Measurements from ENCODE around the gene PTRH2. TPM values are rescaled to one million over a fixed set of nuclear protein-coding genes. Genes with fewer than 3 reads are reported as not detected.
A peak's percentile ranks its signal among the peaks of the same experiment; 100 is the strongest.
"Not testable (repeated sequence)": the region's sequence is repeated elsewhere in the genome, so short reads cannot be mapped to it uniquely, and the experiment has no call there.

Gene PTRH2
- total RNA-seq, 3 donors from 2014 or later = 45.4 to 50.9 (median 47.4) TPM

DNA sequence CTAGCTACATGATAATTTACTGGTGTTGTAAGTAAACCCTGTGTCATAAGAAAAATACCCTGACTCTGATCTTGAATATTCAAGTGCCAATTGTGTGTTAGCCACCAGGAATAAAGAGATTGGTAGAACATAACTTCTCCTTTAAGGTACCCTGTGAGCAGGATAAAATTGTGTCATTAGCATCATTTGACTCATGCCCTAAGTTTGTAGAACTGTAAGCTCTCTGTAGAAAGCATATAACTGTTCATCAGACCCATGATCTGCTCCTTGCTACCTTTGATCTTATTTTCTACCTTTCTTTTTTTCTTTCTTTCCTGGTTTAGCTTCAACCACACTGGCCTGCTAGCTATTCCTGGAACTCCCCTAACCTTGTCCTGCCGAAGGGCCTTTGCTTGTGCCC, 35.8 kb downstream of the PTRH2 start:
- no peaks in the 10 kb centered on the region for H3K27me3 Mint-ChIP-seq (ENCODE audit: low read depth)
- ATAC-seq (no peak), DNase-seq (no peak)
- peaks cover 24% of the 10 kb centered on the region for H3K36me3 Mint-ChIP-seq (ENCODE audit: insufficient read depth)
- peaks cover 15% of the 10 kb centered on the region for H3K4me1 Mint-ChIP-seq (ENCODE audit: low read depth)
- H3K4me3 Mint-ChIP-seq = no peak overlapping the region
- H3K9me3 Mint-ChIP-seq = no peaks in the 10 kb centered on the region

DNA sequence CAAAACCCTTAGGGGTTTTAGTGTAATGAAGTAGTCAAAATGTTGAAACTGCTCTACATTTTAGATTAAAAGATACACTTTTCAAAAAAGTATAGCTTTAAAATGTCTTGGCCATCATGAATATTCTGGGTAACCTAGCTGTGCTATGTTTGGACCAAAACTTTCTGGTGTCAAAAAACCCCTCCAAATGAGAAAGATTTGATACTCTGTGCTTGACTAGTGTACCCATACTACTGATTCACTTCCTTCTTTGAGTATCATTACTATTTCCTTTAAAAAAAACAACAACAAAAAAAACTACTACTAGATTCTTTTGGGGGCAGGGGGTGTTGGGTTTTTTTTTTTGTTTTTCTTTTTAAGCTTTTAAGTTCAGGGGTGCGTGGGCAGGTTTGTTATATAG, 37.3 kb downstream of the PTRH2 start:
- no peaks in the 10 kb centered on the region for H3K27me3 Mint-ChIP-seq (ENCODE audit: low read depth)
- DNase-seq (no peak), ATAC-seq (no peak)
- no peaks in the 10 kb centered on the region for H3K9me3 Mint-ChIP-seq
- H3K36me3 Mint-ChIP-seq (ENCODE audit: insufficient read depth) = peaks cover 25% of the 10 kb centered on the region
- no peak overlapping the region for H3K4me3 Mint-ChIP-seq
- peaks cover 17% of the 10 kb centered on the region for H3K4me1 Mint-ChIP-seq (ENCODE audit: low read depth)

DNA sequence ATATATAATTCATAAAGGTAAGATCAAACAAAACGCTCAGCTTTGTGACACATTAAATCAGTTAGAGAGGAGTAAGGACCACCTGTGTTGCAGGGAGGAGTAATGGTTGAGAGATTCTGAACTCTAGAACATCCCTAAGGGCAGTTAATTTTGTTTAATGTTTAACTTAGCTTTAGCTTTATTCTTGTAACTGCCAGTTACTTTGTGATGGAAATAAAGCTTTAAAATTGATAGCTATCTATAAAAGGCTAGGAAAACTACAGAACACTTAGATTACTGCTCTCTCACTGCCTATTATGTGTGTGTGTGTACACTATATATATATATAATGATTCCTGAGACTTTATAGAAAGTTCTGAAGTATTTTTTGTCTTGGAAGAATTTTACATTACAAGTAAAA, 37.8 kb downstream of the PTRH2 start:
- Mint-ChIP-seq H3K36me3 (ENCODE audit: insufficient read depth) (peaks cover 26% of the 10 kb centered on the region), H3K9me3 (no peaks in the 10 kb centered on the region), H3K4me1 (ENCODE audit: low read depth) (peaks cover 17% of the 10 kb centered on the region), H3K4me3 (no peak overlapping the region), H3K27me3 (ENCODE audit: low read depth) (no peaks in the 10 kb centered on the region)
- DNase-seq (no peak), ATAC-seq (no peak)

DNA sequence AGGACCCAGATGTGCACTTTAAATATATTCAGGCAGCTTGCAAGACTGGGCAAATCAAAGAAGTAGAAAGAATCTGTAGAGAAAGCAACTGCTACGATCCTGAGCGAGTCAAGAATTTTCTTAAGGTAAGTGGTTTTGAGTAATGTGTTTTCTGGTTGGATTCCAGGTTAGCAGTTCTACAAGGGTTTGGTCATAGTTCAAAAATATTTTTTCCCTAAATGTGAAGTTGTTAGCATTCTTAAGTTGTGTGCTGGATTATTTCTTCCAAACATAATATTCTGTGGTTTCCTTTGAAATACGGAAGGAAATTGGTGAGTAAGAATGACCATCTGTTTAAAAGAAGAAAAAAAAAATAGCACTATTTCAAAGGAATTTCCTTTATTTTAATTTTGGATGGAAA, 38.4 kb downstream of the PTRH2 start:
- Mint-ChIP-seq H3K4me1 (ENCODE audit: low read depth) (peaks cover 17% of the 10 kb centered on the region), H3K27me3 (ENCODE audit: low read depth) (no peaks in the 10 kb centered on the region), H3K36me3 (ENCODE audit: insufficient read depth) (peaks cover 27% of the 10 kb centered on the region), H3K9me3 (no peaks in the 10 kb centered on the region), H3K4me3 (no peak overlapping the region)
- ATAC-seq (no peak), DNase-seq (no peak)

DNA sequence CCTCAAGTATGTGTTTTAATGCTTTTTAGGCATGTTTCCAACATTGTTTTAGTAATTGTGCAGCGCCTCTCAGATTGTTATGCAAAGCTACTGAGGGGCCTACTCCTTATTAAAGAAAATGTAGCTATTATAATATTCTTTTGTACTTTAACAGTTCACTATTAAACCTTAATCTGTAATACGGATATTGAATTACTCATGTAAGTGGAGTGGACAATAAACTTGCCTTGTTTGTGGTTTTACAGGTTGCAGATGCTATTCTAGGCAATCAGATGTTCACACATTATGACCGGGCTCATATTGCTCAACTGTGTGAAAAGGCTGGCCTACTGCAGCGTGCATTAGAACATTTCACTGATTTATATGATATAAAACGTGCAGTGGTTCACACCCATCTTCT, 41.0 kb downstream of the PTRH2 start:
- DNase-seq = no peak
- ATAC-seq = no peak
- peaks cover 14% of the 10 kb centered on the region for H3K4me1 Mint-ChIP-seq (ENCODE audit: low read depth)
- H3K27me3 Mint-ChIP-seq (ENCODE audit: low read depth) = no peaks in the 10 kb centered on the region
- no peaks in the 10 kb centered on the region for H3K9me3 Mint-ChIP-seq
- no peak overlapping the region for H3K4me3 Mint-ChIP-seq
- peaks cover 24% of the 10 kb centered on the region for H3K36me3 Mint-ChIP-seq (ENCODE audit: insufficient read depth)

DNA sequence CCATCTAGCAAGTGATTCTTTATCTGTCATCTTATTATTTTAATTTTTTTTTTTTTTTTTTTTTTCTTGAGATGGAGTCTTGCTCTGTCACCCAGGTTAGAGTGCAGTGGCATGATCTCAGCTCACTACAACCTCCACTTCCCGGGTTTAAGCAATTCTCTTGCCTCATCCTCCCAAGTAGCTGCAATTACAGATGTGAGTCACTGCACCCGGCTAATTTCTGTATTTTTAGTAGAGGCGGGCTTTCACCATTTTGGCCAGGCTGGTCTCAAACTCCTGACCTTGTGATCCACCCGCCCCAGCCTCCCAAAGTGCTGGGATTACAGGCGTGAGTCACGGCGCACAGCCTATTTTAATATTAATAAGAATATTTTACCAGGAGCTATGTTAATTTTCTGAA, 50.6 kb downstream of the PTRH2 start:
- H3K4me3 Mint-ChIP-seq; H3K27me3 Mint-ChIP-seq (ENCODE audit: low read depth); H3K9me3 Mint-ChIP-seq; H3K4me1 Mint-ChIP-seq (ENCODE audit: low read depth); ATAC-seq; DNase-seq: not testable (repeated sequence)
- H3K36me3 Mint-ChIP-seq (ENCODE audit: insufficient read depth) = peaks cover 44% of the 10 kb centered on the region

DNA sequence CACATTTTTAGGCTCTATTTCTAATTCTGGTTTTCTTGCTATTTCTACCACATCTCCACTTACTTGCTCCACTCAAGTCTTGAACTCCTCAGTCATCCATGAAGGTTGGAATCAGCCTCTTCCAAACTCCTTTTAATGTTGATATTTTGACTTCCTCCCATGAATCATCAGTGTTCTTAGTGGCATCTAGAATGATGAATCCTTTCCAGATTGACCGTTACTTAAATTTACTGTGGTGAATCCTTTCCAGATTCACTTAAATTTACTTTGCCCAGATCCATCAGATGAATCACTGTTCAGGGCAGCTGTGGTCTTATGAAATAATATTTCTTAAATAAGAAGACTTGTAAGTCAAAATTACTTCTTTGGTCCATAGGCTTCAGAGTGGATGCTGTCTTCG, 55.1 kb downstream of the PTRH2 start:
- no peaks in the 10 kb centered on the region for H3K27me3 Mint-ChIP-seq (ENCODE audit: low read depth)
- DNase-seq (no peak), ATAC-seq (no peak)
- H3K36me3 Mint-ChIP-seq (ENCODE audit: insufficient read depth) = peaks cover 48% of the 10 kb centered on the region
- peaks cover 29% of the 10 kb centered on the region for H3K4me1 Mint-ChIP-seq (ENCODE audit: low read depth)
- H3K9me3 Mint-ChIP-seq = no peaks in the 10 kb centered on the region
- no peak overlapping the region for H3K4me3 Mint-ChIP-seq

DNA sequence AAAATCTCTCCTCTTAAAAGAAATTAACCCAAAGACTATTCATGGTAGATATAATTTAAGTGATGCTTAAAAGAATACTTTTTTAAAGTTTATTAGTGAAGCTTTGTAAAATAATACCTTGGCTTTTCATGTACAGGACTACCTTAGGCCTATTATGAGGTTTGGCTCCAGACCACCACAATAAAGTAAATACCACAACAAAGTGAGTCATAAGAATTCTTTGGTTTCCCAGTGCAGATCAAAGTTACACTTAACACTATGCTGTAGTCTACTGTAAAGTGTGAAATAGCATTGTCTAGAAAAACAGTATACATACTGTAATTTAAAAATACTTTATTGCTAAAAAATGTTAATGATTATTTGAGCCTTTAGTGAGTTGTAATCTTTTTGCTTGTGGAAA, 55.9 kb downstream of the PTRH2 start:
- no peaks in the 10 kb centered on the region for H3K27me3 Mint-ChIP-seq (ENCODE audit: low read depth)
- H3K4me1 Mint-ChIP-seq (ENCODE audit: low read depth) = peaks cover 29% of the 10 kb centered on the region
- H3K9me3 Mint-ChIP-seq = no peaks in the 10 kb centered on the region
- no peak for ATAC-seq
- H3K36me3 Mint-ChIP-seq (ENCODE audit: insufficient read depth) = peaks cover 50% of the 10 kb centered on the region
- H3K4me3 Mint-ChIP-seq = no peak overlapping the region
- no peak for DNase-seq

DNA sequence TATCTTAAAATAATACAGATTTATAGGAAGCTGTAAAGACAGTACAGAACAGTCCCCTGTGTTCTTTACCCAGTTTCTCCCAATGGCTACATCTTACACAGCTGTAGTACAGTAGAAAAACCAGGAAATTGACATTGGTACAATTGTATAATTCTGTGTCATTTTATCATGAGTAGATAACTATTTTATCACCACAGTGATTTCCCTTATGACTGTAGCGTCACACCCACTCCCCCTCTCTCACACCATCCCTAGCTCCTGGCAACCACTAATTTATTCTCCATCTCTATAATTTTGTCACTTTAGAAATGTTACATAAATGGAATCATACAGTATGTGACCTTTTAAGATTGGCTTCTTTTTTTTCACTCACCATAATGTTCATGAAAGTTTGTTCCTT, 56.6 kb downstream of the PTRH2 start:
- ATAC-seq = peak; percentile 46 to 48
- H3K4me1 Mint-ChIP-seq (ENCODE audit: low read depth) = peaks cover 29% of the 10 kb centered on the region
- H3K9me3 Mint-ChIP-seq = no peaks in the 10 kb centered on the region
- peaks cover 51% of the 10 kb centered on the region for H3K36me3 Mint-ChIP-seq (ENCODE audit: insufficient read depth)
- no peak overlapping the region for H3K4me3 Mint-ChIP-seq
- H3K27me3 Mint-ChIP-seq (ENCODE audit: low read depth) = no peaks in the 10 kb centered on the region
- no peak for DNase-seq

DNA sequence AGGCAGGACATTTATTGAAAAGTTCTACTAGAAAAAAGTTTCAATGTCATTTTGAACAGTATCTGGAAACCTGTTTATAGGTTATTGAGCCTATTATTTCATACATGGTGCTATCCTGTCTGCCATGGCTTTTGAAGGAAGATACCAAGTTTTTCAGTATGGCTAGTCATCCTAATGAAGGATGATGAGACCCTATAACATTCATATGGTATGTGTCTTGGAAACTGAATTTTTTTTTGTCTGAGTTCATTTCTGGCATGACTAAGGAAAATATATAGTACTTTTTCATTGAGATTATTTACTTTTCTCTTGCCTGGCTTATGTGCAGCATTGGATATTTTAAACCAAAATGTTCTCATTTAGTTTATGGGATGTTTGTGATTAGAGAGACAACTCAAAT, 57.3 kb downstream of the PTRH2 start:
- H3K4me3 Mint-ChIP-seq = no peak overlapping the region
- H3K27me3 Mint-ChIP-seq (ENCODE audit: low read depth) = no peaks in the 10 kb centered on the region
- H3K36me3 Mint-ChIP-seq (ENCODE audit: insufficient read depth) = peaks cover 47% of the 10 kb centered on the region
- no peaks in the 10 kb centered on the region for H3K9me3 Mint-ChIP-seq
- DNase-seq = no peak
- ATAC-seq = no peak
- peaks cover 29% of the 10 kb centered on the region for H3K4me1 Mint-ChIP-seq (ENCODE audit: low read depth)

Other genes starting within 250 kb of the PTRH2 start
- gene DHX40, start 141.8 kb downstream of the PTRH2 start, total RNA-seq = 10 to 100 TPM; 14.5 to 15.3 (median 15.3) TPM
- gene CLTC, start 87.5 kb downstream of the PTRH2 start, total RNA-seq = 100 to 1,000 TPM; 177 to 195 (median 183) TPM
- 100 to 1,000 TPM; 128 to 138 (median 134) TPM for gene VMP1, start 224 bp upstream of the PTRH2 start, total RNA-seq
- 1 to 10 TPM; 6.5 to 9.6 (median 8.0) TPM for gene TUBD1, start 185.5 kb upstream of the PTRH2 start, total RNA-seq
- gene RPS6KB1, start 185.7 kb upstream of the PTRH2 start, total RNA-seq = 10 to 100 TPM; 45.3 to 50.1 (median 49.6) TPM